ENCODE data around the gene SMPD3.

DNA sequence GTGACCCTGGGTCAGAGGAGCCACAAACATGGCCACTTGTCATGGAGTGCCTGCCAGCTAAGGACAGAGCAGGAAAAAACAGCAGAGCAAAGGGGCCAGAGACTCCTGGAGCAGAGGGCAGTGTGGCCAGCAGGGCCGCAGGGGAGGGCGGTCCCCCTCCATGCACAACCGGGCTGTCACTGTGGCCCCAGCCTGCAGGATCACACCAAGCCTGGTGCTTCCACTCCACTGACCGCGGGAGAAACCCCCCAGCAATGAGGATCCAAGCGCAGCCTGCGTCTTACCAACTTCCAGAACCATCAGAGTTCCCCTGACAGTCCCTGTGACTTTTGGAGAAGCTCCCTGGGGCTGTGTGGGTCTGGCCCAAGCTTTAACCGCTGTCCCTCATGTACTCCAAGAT lies 75.5 kb downstream of the SMPD3 start:
- TF ChIP-seq CTCF (IDR thresholded peaks at IDR 0.05; ENCODE audit: control extremely low read depth in 1 of 3, insufficient read depth in 1 of 3, low read depth in 1 of 3, low read length in 3 of 3) (no peak), POLR2A (IDR thresholded peaks at IDR 0.05; ENCODE audit: control extremely low read depth in 1 of 2, low read depth in 2 of 2, low read length in 2 of 2) (no peak), POLR2AphosphoS5 (IDR thresholded peaks at IDR 0.05; ENCODE audit: low read depth, low read length) (no peak), SP4 (IDR thresholded peaks at IDR 0.05; ENCODE audit: low read length) (no peak), EP300 (IDR thresholded peaks at IDR 0.05; ENCODE audit: borderline replicate concordance in 1 of 2, low read depth in 2 of 2, low read length in 2 of 2) (no peak), EZH2 (IDR thresholded peaks at IDR 0.05; ENCODE audit: low read depth, low read length, severe bottlenecking) (no peak), MAX (IDR thresholded peaks at IDR 0.05) (no peak), RAD21 (IDR thresholded peaks at IDR 0.05 in 1 of 2, conservative IDR thresholded peaks at IDR 0.05 in 1 of 2; ENCODE audit: low read depth in 2 of 2, low read length in 2 of 2) (no peak), CBX8 (IDR thresholded peaks at IDR 0.05; ENCODE audit: borderline replicate concordance, low read depth, low read length) (no peak), KDM1A (IDR thresholded peaks at IDR 0.05; ENCODE audit: borderline replicate concordance, low read length) (no peak), SP1 (IDR thresholded peaks at IDR 0.05; ENCODE audit: low read depth, low read length) (no peak)
- TF ChIP-seq, protein P1, sequence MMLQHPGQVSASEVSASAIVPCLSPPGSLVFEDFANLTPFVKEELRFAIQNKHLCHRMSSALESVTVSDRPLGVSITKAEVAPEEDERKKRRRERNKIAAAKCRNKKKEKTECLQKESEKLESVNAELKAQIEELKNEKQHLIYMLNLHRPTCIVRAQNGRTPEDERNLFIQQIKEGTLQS (IDR thresholded peaks at IDR 0.05; ENCODE audit: insufficient read depth, low read depth, low read length) = no peak
- TF ChIP-seq, protein P2, sequence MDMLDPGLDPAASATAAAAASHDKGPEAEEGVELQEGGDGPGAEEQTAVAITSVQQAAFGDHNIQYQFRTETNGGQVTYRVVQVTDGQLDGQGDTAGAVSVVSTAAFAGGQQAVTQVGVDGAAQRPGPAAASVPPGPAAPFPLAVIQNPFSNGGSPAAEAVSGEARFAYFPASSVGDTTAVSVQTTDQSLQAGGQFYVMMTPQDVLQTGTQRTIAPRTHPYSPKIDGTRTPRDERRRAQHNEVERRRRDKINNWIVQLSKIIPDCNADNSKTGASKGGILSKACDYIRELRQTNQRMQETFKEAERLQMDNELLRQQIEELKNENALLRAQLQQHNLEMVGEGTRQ (IDR thresholded peaks at IDR 0.05; ENCODE audit: low read length) = no peak
